GM18498 (cell line): Measurements from ENCODE around the gene CAMTA1.

Source experiments
- ATAC-seq: cut with Tn5 transposase; IDR thresholded peaks from one replicate; pipeline ENCODE4 v1.9.1; 2021; ENCODE audit warnings: mild to moderate bottlenecking, moderate library complexity; ENCODE audit not compliant: unreplicated experiment

Gene CAMTA1

DNA sequence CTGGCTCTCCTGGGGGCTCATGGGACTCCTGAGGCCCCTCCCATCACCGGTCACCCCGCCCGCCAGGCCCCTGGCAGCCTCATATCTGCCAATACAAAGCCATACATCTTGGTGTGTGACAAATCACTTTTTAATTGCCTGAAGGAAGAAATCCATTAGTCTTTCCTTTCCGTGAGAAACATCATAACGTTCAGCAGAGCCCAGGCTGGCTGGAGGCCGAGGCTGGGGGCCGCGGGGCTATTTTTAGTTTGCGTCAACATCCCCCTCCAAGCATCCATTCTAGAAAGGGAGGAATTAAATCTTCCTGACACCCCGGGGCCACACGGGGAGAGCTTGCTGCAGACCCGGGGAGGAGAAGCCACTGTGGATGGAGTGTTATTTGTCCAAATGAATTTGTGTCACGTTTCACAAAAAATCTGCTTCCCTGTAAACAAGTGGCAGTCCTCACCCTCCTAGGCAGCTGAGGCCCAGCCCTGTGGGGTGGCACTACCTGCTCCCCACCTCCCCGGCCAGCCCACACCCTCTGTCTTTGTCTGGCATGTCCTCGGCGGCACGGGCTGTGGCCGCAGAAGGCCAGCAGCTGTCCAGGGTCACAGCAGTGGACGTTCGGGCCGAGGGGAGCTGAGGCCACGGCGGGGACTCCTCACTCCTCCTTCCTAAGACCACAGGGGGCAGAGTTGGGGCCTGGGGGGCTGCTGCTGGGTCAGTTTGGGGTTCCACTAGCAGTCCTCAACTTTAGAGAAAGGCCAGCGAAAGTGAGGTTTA, 749.0 kb downstream of the CAMTA1 start:
- ATAC-seq, result no peak

DNA sequence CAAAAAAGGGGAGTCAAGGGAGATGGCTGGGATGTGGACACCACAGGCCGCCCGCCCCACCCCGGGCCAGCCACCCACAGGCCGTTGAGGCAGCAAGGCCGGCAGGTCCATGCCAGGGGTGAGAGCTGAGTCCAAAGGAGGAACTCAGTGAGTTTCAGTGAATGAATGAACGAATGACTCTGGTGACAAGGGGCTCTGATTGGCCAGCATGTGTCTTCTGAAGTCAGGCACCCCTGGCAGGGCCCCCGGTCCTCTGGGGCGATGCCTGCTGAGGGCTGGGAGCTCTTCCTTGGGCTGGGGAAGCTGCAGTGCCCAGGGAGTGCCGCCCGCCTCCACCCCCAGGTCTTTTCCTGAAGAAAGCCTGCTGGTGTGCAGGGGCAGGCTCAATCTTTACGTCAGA, 749.8 kb downstream of the CAMTA1 start:
- ATAC-seq, result no peak

DNA sequence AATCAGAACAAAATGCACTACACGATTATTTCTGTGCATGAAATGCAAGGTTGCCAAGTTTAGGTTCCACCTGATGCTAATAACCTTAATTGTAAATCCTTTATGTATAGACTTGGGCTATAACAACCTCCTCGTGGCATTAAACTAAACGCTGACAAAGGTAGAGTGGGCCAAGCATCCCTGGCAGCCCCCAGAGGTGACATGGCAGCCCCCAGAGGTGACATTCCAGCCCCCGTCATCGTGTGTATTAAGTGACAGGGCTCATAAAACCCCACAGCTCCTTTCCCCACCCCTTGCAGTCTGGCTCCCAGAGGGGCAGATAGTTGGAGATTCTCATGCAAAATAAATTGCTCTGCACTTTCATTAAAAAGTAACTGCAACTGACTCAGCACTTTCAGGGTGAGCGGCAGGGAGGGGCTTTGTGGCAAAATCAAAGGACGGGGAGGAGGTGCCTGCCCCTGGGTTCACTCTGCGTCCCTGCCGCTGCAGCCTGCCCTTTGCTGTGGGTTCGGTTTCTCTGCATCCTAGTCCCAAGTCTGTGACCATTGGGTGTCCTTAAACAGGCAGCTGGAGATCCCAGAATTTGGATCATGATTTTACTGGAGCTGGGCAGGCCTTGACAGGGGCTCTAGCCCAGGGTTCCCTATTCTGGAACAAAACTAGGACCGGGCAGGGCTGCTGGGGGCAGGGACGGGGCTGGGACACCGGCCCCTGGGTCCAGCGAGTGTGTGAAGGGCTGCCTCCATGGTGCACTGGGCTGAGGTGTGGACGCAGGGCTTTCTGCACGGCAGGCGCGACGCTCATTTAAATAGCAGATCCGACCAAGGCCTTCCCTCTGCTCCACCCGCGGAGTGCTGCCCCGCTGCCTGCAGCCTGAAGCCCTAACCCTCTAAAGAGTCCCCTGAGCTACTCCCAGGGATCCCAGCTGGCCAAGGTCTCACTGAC, 751.0 kb downstream of the CAMTA1 start:
- no peak for ATAC-seq

DNA sequence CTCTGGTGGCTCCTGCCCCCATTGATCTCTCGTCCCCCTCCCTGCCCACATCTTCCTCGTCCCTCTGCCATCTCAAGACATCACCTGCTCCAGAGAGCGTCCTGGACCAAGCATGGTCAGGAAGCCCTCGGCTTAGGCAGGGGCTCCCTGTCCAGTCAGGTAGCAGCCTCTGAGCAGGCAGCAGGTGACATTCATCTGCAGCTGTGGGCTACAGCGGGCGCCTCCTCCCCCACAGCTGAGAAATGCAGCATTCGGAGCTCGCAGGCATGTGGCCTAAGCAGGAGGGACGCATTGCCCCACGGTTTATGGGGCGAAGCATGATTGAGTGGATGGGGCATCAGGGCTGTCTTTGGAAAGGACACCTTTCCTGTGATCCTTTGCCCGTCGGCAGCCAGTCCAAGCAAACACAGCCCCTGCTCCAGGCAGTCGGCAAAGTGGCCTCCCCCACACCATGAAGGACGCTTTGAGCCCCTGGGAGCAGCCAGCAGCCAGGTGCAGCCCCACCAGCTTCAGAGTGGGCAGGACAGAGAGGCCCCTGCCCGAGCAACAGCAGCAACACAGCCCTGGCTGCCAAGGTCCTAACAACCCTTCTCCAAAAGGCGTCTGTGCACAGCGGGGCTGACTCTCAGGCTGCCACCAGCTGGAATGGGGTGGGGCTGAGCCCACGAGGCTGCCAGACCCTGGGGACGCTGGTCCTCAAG, 751.8 kb downstream of the CAMTA1 start:
- no peak for ATAC-seq

DNA sequence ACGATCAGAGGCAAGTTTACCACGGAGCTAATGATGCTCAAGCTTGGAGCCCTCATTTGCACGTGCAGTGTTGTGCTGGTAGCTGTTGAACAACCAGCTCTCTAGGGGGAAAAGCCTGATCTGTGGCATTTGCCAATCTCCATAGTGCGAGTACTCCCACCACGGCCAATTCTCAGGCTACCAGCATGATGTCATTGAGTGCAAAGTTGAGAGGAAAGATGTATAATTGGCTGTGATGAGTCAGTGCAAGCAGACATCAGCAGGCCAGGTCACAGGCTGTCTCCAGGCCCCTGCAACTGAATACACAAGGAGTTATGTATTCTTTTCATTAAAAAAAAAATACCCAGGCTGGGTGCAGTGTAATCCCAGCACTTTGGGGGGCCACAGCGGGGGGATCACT, 752.8 kb downstream of the CAMTA1 start:
- no peak for ATAC-seq

DNA sequence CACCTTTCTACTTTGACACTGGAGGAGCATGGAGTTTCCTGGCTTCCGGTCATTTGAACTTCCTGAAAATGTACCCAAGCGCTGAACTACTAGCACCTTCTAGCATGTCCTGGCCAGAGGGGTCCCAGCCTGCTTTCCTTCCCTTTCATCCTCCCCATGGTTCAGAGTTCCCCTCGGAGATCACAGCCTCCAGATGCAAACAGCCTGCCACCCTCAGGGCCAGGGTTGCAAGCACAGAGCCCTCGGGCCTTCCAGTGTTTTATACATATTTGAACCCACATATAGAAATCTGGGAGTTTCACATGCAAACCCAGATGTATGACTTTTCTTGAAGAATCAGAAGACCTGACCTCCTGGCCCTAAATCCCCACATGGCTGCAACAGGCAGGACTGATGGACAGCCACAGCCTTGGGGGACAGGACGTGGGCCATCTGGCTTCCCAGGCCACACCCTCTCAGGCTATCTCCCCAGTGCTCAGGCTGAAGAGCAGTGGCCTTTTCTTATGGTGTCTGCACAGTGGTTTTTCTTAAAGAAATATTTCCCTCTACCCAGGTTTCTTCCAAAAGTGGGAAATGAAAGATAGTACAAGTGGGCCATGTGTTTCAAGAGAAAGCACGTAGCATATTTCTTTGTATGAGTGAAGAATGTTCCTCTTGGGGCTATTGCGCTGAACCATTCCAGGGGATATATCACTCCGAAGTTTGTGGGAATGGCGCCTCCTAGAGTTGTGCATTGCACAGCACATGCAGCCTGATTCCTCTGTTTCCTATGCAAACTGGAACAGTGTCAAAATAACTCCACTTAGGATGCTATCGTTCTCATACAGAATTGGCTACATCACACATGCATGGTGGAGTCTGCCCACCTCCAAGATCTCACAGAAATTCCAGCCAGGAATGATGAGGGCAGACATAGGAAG, 753.9 kb downstream of the CAMTA1 start:
- ATAC-seq, result no peak

DNA sequence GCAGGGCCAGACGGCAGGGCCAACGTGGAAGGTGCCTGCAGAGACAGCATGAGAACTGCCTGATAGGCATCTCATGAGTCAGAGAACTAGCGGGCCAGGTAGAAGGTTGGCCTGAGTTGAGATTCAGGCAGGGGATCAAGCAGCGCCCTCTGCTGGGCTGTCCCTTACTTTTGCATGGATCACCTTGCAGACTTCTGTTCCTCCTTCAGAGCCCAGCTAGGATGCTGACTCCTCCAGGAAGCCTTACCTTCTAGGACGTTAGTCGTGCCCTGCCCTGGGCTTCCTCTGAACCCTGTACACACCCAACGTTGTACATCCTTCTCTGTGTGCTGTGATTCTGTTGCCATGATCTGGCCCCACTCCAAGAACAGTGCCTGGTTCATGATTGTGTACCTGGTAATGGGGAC, 754.5 kb downstream of the CAMTA1 start:
- no peak for ATAC-seq

DNA sequence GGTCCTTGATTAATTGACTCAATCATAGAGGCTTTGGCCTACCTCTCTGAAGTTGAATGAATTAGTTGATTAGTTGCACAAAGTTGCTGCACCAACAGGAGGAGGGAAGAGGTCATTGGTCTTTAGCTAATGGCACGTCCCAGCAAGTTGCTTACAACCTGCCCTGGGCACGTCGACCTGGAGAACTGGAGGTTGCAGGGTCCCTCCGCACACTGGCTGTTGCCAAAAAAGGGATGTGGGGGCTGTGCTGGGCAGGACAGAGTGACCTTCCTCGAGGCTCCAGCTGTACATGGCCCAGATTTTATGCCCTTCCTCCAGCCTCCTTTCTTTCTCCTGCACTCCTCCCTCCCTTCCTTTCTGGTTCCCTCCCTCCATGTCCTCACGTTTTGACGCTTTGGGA, 755.6 kb downstream of the CAMTA1 start:
- no peak for ATAC-seq

DNA sequence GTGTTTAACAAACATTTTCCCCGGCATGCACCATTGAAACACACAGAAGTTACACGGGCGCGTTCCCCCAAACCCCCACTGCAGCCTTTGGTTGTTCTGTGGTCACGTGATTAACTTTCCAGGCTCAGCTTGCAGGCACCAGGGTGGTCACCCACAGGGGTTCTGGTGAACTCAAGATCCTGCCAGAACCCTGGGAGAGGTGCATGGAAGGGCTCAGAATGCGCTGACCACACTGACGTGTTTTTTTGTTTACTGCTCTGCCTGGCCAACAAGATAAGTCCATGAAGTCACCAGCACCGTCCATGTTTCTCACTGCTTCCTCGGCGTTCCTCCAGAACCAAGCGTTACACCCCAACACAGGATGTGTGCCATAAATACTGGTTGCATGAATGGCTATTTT, 756.4 kb downstream of the CAMTA1 start:
- ATAC-seq, result no peak

DNA sequence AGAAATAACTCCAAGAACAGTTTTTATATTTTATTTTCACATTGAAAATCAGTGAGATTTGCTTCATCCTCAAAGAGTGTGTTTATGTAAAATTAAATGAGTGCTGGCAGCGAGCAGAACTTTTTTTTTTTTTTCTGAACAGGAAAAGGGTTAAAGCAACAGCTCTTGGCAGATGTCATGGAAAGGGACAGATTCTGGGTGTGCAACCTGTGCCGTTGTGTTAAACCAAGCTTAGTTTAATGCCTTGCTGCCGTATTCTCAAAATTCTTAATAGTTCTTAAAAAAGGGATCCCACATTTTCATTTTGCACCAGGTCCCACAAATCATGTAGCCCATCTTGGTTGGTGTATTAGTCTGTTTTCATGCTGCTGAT, 758.5 kb downstream of the CAMTA1 start:
- ATAC-seq, result no peak

DNA sequence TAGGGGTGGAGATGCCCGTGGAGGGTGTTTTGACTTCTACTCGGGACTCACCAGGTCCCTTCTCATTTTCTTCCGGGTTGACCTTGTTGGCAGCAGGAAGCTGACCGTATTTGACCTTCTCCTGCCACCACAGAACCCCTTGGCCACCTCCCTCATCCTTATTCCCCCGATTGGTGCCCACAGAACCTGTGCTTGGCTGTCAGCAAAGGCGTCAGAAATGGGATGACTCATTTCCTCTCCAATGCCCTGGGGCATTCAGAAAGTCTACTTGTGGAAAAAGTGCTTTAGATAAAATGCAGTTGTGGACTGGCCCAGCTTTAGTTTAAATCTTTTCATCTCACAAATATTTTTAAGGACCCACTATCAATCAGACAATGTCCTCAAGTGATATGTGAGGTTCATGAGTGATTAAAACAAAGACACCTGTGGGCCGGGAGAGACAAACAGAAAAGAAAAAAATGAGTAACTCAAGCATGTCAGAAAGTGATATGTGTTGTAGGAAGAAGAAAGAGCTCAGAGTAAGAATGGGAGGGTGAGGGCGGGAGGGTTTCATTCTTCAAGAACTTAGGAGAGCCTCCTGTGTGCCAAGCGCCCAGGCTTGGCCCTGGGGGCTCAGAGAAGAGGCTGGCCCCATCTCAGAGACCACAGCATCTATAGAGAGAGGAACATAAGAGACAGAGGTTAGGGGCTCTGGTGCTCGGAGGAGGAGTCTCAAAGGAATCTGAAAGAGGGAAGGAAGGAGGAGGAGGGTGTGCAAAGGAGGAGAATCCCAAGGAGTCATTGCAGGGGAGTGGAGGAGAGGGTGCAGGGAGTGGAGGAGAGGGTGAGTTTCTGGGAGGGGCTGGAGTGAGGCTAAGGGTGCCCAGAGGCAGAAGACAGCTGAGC, 764.3 kb downstream of the CAMTA1 start:
- ATAC-seq, result no peak

DNA sequence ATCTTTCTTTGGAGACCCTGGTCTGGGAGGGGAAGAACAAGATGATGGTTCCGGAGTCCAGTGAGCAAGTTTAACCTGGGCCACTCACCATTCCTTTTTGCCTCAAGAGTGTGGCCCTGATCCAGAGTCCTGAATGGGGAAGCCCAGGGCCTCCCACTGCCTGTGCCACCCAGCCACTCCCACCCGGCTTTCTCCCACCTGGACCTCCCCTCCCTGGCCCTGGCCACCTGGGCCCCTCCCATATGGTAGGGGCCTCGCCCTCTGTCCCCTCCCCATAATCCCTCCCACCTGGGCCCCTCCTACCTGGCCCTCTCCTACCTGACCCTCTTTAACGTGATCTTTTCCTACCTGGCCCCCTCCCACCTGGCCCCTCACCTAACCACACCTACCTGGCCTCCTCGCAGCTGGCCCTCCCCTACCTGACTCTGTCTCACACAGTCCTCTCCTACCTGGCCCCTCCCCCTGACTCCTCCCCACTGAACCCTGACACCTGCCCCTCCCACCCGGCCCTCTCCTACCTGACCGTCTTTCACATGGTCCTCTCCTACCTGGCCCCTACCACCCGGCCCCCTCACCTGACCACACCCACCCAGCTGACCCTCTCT, 765.1 kb downstream of the CAMTA1 start:
- no peak for ATAC-seq

DNA sequence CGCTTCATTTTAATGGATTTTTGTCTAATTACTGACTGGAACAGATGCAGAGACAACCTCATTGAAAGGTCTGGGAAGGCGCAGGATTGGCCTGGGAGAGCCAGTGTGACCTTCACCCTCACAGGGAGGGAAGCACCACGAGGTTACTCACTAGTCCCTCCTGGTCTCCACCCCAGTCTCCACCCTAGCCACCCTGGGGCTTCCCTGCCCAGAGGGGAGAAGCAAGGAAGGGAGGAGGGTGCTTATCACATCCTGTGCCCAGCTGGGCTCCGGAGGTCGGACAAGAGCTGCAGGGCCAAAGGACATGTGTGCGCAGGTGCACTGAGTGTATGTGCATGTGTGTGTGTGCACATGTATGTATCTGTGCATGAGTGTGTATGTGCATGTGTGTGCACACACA, 765.7 kb downstream of the CAMTA1 start:
- no peak for ATAC-seq

DNA sequence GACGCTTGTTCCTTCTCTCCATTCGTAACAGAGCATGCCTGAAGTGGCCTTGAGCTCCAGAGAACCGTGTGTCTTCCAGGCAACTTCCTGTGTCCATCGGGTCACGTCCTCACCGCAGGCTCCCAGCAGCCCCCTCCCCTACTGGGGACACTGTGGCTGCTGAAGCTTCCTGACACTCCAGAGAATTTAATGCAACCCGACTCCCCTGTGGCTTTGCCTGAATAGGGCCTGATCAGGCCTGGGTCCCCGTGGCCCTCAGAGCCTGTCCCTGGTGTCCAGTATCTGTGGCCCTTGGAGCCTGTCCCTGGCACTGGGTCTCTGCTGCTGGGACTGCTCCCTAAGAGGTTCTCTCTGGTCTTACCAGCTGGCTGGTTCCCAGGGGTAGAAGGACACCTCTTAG, 766.2 kb downstream of the CAMTA1 start:
- no peak for ATAC-seq

DNA sequence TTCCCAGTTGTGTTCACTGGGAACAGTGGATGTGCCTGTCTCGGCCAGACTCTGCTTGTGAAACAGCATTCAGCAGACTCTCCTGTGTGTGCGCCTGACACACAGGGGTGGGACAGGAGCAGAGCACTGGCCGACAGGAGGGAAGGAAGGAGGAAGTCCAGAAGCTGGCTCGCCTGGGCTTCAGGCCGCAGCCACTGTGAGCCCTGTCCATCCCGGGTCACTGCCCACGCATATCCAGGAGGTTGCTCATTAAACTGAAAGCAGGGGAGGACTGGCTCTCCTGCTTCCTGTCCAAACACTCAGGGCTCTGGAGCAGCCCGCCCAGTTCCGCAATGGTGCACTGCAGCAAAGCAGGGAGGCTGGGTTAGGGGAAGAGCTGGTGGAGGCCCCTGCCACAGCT, 767.1 kb downstream of the CAMTA1 start:
- no peak for ATAC-seq

DNA sequence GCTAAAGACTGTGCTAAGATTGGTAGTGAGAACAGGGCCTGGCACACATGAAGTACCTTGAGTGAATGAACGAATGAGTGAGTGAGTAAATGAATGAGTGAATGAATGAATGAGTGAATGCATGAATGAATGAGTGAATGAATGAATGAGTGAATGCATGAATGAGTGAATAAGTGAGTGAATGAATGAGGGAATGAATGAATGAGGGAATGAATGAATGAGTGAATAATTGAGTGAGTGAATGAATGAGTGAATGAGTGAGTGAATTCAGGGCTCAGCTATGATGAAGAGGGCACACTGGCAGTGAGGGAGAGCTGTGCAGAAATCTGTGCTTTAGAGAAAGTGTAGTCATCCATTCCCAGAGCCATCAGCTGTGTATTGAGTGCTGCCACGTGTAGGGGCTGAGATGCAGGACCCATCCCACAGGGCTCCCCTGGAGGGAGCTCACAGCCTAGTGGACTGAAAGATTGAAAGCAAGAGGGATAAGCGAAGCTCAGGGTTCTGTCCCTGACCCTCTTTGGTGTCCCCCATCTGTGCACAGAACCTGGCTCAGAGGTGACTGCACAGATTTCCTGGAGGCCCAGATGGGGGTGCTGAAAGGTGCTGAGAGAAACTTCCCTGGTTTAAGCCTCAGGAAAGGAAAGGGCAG, 767.9 kb downstream of the CAMTA1 start:
- ATAC-seq, result no peak

DNA sequence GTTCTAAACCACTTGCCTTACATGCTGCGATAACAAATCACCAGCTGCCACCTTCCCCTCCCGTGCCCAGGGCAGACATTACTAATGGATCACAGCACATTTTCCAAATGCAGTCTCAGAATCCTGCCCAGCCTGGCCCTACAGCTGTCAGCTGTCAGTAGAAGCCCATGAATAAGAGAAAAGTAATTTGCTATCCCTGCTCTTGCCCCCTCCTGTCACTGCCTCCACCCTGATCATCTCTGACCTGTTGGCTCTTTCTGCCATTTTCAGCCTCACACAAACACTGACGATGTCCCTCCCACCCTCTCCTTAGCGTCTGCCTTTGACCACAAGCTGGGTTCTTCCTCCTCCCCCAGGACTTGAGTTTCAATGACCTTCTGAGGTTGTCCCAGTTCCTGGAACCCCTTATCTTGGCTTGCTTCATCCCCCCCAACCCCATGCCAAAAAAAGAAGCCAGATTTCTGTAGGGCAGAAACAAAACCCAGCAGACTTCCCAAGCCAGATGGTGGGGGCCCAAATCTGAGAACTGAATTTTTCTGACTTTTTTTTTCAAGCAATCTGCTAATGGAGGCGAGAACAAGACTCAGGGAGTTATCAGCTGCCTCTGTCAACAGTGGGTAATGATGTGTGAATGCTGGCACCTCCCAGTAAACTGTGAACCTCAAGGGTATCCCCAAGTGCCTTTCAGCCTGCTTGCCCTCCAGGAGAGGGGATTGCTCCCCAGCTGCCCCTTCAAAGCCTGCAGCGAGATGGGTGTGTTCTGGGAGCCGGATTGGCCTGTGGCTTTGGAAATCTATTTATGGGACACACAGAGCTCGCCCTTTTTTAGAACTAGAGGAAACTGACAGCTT, 769.4 kb downstream of the CAMTA1 start:
- no peak for ATAC-seq
